ENCODE results near the gene CCR6.
"Not testable (repeated sequence)": the region's sequence is repeated elsewhere in the genome, so short reads cannot be mapped to it uniquely, and the experiment has no call there.

CCR6 gene

DNA sequence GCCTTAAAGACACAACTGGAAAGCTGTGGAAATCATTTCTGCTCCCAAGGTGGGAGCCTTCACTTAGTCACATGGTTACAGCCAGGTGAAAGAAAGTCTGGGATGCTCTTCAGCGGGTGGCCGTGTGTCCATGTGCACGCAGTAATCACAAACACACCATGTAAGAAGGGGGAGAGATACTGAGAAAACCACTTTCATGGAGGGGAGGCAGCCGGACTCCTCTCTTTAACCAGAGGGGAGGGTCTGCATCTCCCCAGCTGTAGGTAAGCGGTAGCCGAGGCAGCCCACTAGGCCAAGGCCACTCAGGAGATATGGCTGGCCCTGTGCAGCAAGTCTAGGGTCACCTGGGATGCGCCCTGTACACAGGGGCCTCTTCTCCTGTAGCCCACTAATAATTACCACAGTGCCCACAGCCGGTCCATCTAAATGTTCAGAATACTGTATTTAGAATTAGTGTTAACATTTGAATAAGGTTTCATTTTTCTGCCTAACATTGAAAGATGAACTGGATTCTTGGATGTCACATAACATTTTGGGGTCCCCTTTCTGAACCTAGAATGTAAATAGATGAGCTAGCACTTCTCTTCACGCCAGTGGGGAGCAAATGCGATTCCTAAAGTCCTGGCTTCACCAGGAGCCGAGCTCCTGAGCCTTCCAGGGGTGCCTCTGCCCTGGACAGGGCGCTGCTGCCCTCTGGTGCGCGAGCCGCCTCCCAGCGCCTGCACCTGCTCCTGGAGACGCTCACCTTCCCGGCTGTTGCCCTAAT lies 19.0 kb downstream of the CCR6 start:
- DNase-seq (ENCODE audit: low read depth in 2 of 2, low spot score in 1 of 2): no peak

DNA sequence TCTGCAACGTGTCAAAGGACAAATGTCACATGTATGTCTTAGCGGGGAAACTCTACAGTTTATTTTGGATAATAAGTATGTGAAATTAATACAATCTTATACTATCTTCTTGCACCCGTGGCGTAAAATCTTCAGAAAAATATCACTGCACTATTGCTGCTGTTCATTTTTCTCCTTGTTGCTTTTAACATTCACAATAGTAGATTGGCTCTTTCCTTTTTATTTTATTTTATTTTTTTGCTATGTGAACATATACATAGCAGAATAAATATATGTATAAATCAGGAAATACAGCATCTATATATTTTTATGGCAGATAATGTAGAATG lies 19.5 kb downstream of the CCR6 start:
- DNase-seq (ENCODE audit: low read depth in 2 of 2, low spot score in 1 of 2): no peak

DNA sequence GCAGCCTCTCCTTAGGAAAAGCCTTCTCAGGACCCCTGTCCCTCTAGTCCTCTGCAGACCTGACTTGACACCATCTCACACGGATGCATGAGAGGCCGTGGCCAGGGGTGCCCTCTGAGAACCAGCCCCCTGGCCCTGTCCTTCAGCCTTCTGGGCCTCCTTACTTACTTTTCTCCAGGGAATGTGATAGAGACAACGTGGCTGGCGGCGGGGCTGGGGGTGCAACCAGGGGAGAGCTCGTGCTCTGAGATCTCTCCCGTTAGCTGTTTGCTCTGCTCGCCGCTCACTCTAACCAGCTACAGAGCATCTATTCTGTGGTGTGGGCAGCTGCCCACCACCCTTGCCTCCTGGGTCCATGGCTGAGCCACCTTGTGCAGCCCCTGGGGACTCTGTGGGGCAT lies 20.1 kb downstream of the CCR6 start:
- DNase-seq (ENCODE audit: low read depth in 2 of 2, low spot score in 1 of 2): no peak

DNA sequence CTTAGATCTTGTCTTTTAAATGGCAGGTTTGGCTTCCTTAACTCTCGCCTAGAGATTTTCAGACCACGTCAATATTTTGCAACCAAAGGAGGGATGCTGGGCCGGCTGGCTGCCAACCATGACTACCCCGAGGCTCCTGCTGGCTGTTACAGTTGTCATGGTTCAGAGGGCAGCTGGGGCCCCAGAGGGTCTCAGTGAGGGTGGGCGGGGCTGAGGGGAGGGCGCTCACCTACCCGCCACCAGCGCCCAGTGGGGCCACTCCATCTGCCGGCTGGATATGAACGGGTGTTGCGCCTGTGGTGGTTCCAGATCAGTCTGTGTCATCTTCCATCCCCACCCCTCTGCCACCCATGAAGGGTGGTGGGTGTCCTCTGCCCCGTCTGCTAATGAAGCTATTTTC lies 22.6 kb downstream of the CCR6 start:
- DNase-seq (ENCODE audit: low read depth in 2 of 2, low spot score in 1 of 2): no peak

DNA sequence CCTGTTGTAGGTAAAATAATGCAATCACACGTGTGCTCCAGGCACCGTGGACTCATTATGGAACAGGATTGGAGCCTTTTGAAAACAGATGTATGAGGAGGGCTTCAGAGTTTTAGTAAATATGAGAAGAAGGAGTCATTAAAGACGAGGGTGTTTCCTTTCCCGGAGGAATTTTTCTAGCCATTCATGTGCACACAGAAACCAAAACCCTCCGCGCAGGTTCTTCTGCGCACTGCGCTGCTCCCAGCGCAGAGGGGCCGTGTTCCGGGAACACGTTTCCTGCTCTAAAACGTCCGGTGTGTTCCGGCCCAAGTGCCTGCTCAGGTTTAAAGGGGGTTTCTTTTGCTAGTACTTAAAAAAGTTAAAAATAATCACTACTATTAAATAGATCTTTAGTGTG lies 23.2 kb downstream of the CCR6 start:
- no peak for DNase-seq (ENCODE audit: low read depth in 2 of 2, low spot score in 1 of 2)

DNA sequence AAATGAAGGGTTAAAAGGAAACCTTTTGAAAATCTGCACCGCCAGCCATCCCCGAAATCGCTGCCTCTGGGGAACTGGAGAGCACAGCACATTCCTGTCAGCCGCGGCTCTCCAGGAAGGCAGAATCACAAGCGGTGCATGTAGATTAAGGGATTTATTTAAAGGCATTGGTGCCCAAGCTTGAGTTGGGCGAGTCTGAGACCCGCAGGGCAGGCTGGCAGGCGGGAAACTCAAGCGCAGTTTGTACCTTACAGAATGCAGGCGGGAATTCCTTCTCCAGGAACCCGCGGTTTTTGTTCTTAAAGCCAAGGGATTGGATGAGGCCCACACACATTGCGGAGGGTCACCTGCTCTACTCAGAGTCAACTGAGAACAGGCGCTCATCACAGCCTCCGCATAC lies 24.1 kb downstream of the CCR6 start:
- no peak for DNase-seq (ENCODE audit: low read depth in 2 of 2, low spot score in 1 of 2)

DNA sequence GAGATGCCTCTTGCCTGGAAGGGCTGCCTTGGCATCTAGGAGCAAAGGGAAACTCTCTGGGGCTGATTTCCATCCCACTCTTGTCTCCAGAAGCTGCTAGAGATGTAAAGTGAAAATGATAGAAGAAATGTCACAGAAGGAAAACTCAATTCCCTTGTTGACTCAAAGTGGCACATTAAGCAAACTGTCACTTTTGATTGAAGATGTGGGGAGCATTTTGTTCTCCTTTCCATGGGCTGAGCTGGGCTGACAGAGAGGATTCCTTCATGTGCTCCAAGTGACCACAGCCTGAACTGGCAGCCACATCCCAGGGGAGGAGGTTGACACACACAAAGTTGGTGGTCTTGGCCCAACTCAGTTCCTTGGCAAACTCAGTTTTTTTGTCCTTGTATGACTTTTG lies 25.1 kb downstream of the CCR6 start:
- no peak for DNase-seq (ENCODE audit: low read depth in 2 of 2, low spot score in 1 of 2)

DNA sequence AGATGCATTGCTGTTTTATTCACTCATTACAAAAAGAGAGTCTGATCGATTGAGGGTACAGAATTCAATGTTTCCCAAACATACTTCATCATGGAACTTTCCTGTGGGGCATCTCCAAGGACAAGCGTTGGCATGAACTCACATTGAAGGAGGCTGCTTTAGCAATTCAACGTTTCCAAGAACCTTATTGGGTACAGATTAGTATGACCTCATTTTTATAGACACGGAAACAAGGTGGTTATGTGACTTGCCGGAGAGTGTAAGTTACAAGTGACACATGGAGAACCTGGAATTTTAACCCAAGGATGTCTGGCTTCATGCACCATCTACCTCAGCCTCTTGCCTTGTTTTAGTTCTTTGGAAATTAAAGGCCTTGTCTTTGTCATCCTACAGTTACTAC lies 26.1 kb downstream of the CCR6 start:
- DNase-seq (ENCODE audit: low read depth in 2 of 2, low spot score in 1 of 2): no peak

DNA sequence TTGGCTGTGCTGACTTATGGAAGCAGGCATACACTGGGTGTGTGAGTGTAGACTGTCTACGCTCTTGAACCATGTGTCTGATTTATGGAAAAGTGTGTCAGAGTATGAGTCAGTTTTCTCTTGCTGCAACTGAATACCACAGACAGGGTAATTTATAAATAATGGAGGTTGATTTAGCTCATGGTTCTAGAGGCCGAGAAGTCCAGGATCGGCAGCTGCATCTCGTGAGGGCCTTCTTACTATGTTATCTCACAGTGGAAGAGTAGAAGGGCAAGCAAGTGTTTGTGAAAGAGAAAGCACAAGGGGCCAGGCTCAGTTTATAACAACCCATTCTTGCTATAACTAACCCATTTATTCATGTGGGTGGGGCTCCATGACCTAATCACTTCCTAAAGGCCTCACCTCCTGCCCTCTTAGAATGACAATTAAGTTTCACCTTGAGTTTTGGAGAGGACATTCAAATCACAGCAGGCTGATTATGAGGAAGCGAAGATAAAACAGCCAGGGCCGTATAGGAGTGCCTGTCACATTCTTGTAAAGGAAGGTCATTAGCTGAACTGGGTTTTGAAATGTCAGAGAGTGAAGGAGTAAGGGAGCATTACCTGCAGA lies 28.1 kb downstream of the CCR6 start:
- DNase-seq (ENCODE audit: low read depth in 2 of 2, low spot score in 1 of 2): no peak

DNA sequence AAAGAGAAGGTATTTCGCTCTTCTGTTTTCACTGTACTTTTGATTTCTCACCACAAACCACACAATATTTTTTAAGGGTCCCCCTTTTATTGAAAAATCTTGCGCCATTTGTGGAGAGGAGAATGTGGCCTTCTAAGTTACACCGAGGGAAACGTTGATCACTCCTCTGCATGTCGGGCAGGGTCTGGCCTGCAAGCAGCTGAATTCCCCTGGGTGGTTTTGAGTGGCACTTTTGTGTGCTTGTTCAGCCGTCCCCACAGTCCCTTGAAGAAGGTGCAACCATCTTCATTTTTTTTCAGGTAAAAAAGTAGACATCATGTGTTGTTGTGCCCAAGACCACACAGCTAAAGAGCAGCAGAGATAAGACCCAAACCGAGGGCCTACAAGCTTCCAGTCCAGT lies 28.8 kb downstream of the CCR6 start:
- DNase-seq (ENCODE audit: low read depth in 2 of 2, low spot score in 1 of 2): no peak

DNA sequence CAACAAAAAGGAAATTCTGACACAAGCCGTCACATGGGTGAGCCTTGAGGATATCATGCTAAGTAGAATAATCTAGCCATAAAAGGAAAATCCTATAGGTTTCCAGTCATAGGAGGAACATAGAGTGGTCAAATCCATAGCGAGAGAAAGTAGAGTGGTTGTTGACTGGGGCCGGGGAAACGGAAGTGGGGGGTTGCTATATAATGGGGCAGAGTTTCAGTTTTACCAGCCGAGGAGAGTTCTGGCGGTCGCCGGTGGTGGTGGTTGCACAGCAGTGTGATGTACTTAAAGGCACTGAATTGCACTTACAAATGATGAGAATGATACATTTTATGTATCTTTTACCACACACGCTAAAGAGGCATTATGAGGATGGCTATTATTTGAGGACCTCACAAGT lies 30.0 kb downstream of the CCR6 start:
- no peak for DNase-seq (ENCODE audit: low read depth in 2 of 2, low spot score in 1 of 2)

DNA sequence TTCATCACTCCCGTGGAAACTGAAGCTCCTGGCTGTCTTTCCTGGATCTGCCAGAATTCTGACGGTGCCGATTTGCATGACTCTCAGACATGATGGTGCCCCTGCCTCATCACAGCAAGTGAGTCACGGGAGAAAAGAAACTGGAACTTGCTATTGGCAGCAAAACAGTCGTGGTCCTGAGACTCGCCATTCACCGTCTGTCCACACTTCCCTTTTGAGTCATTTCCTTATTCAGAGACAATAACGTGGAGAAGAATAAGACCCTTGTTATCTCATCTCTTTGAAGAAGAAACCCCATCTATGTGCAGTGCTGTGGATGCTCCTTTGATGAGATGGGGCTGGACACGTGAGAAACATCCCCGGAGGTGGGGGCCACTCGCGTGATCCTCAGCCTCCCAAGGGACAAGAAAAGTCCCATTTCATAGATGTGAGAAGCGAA lies 30.6 kb downstream of the CCR6 start:
- DNase-seq (ENCODE audit: low read depth in 2 of 2, low spot score in 1 of 2): no peak

DNA sequence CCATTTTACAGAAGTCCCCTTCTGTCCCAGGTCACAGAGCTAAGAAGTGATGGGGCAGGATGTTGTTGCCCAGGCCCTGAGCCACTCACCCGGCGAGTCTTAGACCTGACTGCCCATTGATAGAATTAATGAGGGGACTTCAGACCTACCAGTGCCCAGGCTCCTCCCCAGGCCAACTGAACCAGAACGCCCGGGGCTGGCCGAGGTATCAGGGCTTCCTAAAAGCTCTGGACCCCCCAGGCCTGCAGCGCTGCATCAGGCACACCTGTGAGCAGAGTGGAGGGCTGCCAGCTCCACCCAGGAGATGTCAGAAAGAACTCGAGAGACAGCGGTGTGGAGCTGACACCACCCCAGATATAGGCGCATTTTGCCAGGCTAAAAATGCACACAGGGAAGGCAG lies 31.4 kb downstream of the CCR6 start:
- DNase-seq (ENCODE audit: low read depth in 2 of 2, low spot score in 1 of 2): no peak

DNA sequence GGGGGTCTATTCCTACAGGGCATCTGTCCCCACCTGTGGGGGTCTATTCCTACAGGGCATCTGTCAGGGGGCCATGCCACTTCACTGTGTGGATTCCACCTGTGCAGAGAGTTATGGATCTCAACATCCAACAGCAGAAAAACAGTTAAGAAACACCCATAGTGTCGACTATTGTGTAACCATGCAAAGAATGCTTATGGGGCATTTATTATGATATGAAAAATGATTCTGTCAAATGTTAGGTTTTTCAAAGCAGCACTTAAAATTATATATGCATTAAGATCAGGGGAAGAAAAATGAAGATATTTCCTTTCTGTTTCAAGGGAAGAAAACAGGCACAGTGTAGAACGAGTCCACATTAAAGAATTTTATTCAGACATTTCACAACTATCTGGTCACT lies 32.0 kb downstream of the CCR6 start:
- DNase-seq (ENCODE audit: low read depth in 2 of 2, low spot score in 1 of 2): no peak

DNA sequence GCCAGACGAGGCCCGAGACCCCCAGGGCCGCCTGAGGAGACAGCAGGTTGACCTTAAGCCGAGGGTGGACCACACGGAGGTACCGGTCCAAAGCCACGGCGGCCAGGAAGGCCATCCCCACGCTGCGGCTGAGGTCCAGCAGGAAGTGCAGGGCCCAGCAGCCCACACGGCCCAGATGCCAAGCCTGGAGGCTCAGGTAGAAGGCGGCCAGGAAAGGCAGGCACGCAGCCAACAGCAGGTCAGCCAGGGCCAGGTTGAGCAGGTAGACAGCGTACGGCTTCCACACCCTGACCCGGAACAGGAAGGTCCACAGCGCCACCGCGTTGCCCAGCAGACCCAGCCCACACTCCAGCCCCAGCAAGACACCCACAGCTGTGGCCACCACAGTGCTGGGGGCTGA lies 34.5 kb downstream of the CCR6 start:
- DNase-seq (ENCODE audit: low read depth in 2 of 2, low spot score in 1 of 2): no peak

DNA sequence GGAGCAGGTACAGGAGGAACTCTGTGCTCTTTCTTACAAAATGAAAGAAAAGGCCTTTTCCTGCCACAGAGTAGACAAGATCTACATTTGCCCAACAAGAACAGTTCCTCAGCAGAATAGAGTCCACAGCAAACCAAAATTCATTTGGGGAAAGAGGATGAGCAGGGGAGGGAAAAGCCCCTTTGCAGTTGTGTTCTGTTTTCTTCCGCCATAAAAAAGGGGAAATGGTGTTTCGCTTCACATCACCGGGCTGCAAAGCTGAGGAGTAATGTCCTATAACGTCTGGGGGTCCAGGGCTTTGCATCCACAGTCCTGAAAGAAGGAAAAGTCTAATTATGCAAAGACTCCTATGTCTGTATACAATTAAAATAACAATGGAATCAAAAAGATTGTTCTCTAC lies 35.0 kb downstream of the CCR6 start, which contains the start of gene GPR31:
TSS of gene GPR31 (minus strand) at position 118 of the 400 bp plus-strand sequence. CDS start 149 bp downstream, outside the sequence.
- no peak for DNase-seq (ENCODE audit: low read depth in 2 of 2, low spot score in 1 of 2)

DNA sequence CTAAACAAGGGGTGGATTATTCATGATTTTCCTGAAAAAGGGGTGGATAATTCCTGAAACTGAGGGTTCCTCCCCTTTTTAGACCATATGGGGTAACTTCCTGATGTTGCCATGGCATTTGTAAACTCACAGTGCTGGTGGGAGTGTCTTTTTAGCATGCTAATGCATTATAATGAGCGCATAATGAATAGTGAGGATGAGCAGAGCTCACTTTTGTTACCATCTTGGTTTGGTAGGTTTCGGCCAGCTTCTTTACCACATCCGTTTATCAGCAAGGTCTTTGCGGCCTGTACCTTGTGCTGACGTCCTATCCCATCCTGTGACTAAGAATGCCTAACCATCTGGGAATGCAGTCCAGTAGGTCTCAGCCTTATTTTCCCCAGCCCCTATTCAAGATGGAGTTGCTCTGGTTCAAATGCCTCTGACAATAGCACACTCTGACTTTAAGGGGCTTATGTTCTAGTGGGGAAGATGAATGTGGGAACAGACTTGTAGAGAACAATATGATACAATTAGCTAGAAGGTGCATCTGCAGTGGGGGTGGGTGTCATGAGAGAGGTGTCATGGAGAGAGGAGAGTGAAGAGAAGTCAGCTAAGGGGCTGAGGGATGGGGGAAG lies 39.1 kb downstream of the CCR6 start:
- DNase-seq (ENCODE audit: low read depth in 2 of 2, low spot score in 1 of 2): no peak

DNA sequence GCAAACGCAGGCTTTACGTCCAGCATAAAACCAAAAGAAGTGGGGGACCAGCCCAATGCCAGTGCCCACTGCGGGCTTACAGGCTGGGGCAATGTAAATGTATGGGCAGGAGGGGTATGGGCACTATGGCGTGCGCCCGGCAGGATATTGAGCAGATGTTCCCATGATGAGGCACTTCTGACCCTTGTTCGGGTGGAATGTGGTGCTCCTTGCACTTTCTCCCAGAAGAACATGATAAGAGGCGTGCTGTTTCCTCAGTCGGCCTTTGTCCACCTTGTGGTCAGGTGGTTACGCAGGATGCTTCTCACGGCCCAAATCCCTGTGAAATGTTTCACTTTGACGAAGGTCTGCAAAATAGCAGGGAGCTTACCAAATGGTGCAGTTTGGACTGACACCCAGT lies 39.7 kb downstream of the CCR6 start:
- no peak for DNase-seq (ENCODE audit: low read depth in 2 of 2, low spot score in 1 of 2)

DNA sequence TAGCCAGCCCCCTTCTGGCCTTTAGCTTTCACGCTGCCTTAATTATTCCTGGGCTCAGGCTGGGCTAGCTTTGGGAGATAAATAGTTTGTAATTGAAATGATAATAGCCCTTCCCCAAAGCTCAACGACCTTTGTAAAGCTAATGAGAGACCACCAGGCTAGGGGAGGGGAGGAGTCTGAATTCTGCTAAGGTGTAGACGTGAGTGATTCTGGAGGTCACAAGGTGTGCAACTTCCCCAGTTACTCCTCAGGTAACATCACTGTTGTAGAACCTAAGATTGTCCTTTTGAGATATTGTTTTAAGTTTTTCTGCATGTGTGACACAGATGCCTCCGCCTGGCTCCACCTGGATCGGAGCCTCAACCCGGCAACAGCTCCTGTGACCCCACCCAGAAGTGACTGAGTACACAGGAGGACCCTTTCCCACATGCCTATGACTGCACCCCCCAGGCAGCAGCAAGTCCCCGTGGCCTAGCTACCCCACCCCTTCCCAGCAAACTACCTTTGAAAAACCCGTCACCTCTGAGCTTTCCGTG lies 40.6 kb downstream of the CCR6 start:
- DNase-seq (ENCODE audit: low read depth in 2 of 2, low spot score in 1 of 2): no peak

DNA sequence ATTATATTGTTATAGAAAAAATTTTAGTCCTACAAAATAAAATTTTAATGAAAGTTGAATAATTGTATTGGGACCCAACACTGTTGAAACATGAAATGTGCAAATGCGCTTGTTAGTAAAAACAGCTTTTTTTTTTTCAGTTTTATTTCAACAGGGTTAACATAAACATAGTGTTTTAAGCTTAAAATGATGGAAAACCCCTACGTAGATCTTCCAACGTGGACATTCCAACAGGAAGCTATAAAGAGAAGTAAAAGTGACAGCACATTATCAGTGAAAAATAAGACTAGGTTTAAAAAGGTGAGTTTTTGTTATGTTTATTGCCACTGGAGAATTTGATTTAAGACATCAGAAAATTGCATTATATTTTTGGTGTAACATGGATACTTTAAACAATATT lies 41.4 kb downstream of the CCR6 start:
- no peak for DNase-seq (ENCODE audit: low read depth in 2 of 2, low spot score in 1 of 2)

DNA sequence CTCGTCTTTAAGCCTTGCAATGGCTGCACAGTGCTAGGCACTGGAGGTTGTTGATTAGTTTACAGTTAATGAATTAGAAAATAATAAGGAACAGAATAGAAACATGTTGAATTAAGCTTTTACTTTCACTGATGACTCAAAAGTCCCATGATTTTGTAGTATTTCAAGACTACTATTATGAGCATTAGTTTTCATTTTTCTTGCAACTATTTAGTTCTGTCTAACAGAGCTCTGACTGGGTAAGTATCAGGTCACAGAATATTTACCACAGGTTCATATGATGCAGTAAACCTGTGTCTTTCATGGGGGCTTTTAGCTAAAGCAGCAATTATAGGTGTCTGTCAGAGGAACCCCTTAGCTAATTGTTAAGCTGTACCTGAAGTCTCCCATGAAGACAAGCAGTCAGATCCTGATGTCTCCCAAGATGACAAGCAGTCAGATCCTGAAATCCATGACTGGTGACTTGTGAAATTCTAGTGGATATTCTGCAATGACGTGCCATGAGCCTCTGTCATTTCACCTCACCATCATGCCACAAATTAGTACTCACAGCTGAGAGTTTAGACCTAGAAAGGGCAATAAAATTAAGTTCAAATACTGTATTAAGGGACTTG lies 43.1 kb downstream of the CCR6 start:
- no peak for DNase-seq (ENCODE audit: low read depth in 2 of 2, low spot score in 1 of 2)

DNA sequence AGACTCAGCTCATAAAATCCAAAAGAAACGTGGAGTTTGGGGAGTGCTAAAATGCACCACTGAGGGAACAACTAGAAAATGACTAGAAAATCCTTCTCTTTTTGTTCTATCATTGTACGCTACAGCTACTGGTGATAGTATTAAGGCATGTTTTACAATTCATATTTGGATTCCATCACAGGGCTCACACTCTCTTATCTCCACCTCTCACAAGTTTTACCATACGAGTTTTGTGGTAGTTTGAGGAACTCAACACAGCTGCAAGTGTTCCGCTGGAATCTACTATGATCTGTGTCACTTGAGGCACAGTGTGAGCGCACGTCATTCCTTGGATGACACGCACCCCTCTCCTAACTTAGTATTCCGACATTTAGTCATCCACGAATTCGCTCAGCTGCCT lies 44.8 kb downstream of the CCR6 start:
- DNase-seq (ENCODE audit: low read depth in 2 of 2, low spot score in 1 of 2): not testable (repeated sequence)

All from stimulated activated CD8-positive, alpha-beta memory T cell treated with anti-CD3 and anti-CD28 coated beads, Interleukin-4, amount 100 ng/mL, for 1 hour (primary cell).